Immature natural killer cell (primary cell): Measurements from ENCODE around the gene NRXN3. TPM values are rescaled to one million over a fixed set of nuclear protein-coding genes. Genes with fewer than 3 reads are reported as not detected.

Experiments
- DNase-seq, 3 donors: peaks; one replicate each; pipeline ENCODE4 v3.0.0; 2022; ENCODE audit warnings: mixed read lengths in 1 of 3
- H3K27ac Mint-ChIP-seq, 6 donors: one replicate each; pipeline ENCODE4 v1.8.0; 2020; ENCODE audit warnings: mixed read lengths in 6 of 6, mild to moderate bottlenecking in 5 of 6, inconsistent platforms in 4 of 6, moderate library complexity in 3 of 6
- H3K27me3 Mint-ChIP-seq, 3 donors: one replicate each; pipeline ENCODE4 v1.8.0; 2020 to 2021; ENCODE audit warnings: low read depth in 3 of 3, mild to moderate bottlenecking in 3 of 3, mixed read lengths in 3 of 3, moderate library complexity in 3 of 3, inconsistent platforms in 1 of 3
- H3K36me3 Mint-ChIP-seq, 3 donors: one replicate each; pipeline ENCODE4 v1.8.0; 2020; ENCODE audit warnings: mixed read lengths in 3 of 3, inconsistent platforms in 2 of 3, mild to moderate bottlenecking in 2 of 3
- H3K4me1 Mint-ChIP-seq, 2 donors: one replicate each; pipeline ENCODE4 v1.8.0; 2020; ENCODE audit warnings: inconsistent platforms in 2 of 2, mild to moderate bottlenecking in 2 of 2, mixed read lengths in 2 of 2, moderate library complexity in 1 of 2
- H3K4me3 Mint-ChIP-seq, 5 donors: one replicate each; pipeline ENCODE4 v1.8.0; 2020; ENCODE audit warnings: mild to moderate bottlenecking in 5 of 5, mixed read lengths in 5 of 5, inconsistent platforms in 3 of 5, moderate library complexity in 3 of 5
- H3K9me3 Mint-ChIP-seq, 6 donors: one replicate each; pipeline ENCODE4 v1.8.0; 2020; ENCODE audit warnings: mild to moderate bottlenecking in 6 of 6, mixed read lengths in 6 of 6, inconsistent platforms in 4 of 6, moderate library complexity in 3 of 6
- polyA plus RNA-seq, 3 donors: library from polyadenylated mRNA; unstranded; fragments of 300-500 nt; fragmentation: Illumina TruSeq; gene quantifications; one replicate each; pipeline ENCODE4 v1.2.3, GENCODE V29; 2021

The NRXN3 gene
- polyA plus RNA-seq, 3 donors from 2014 or later, result not detected

DNA sequence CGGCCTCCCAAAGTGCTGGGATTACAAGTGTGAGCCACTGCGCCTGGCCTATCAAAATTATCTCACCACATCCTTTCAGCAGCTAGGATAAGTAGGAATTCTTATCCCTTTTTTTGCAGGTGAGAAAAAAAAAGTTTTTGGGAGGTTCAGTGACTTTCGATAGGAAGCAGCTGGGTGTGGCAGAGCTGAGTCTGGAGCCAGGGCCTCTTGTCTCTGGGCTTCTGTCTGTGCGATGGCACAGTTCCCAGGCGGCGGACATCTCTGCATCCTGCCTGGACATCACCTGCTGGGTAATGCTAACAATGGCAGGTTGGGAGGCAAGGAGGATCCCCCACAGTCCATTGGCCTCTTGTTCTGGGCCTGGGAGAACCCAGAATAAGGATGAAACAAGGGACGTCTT is 12.5 kb downstream of the NRXN3 start:
- Mint-ChIP-seq H3K4me3 (no peak overlapping the region), H3K27ac (no peak overlapping the region), H3K9me3 (peaks cover 0 to 3% (median 0%) of the 10 kb centered on the region in 6 donors), H3K4me1 (no peaks in the 10 kb centered on the region), H3K36me3 (no peaks in the 10 kb centered on the region), H3K27me3 (peaks cover 0 to 9% (median 7%) of the 10 kb centered on the region in 3 donors)
- DNase-seq, result no peak

DNA sequence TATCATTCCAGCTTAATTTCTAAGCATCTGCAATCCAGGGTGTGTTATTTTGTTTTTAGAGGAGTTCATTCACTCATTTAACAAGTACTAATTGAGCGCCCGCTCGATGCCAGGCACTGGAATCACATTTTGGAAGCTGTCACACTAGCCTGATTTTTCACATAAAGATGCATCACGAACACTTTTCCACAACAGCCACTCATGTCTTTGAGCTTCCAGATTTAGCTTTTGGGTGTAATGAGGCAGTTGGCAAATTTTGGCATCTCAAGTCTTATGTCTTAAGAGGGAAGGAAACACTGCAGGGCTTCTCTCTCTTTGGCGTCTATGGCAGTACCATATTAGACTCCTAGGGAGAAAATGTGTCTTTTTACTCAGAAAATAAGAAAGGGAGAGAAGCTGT is 14.0 kb downstream of the NRXN3 start:
- Mint-ChIP-seq H3K27ac (no peak overlapping the region), H3K27me3 (peaks cover 0 to 7% (median 7%) of the 10 kb centered on the region in 3 donors), H3K9me3 (peaks cover 0 to 5% (median 0%) of the 10 kb centered on the region in 6 donors), H3K4me1 (no peaks in the 10 kb centered on the region), H3K36me3 (no peaks in the 10 kb centered on the region), H3K4me3 (no peak overlapping the region)
- no peak for DNase-seq

DNA sequence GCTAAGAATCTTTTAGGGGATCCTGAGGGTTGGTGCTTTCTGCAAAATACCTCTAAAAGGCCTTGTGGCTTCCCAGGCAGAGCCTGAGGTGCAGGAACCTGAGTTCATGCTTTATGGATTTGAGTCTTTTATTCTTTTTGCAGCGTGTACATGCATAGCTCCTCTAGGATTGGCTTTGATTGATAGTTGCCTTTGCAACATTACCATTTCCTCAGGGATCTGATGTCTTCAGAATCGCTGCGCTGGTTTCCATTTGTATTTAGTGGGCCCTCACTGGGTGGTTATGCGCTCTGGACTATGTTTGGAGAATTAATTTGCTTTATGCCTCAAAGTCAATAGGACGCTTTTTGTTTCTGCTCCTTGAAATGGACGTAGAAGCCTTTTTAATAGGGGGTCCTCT is 16.1 kb downstream of the NRXN3 start:
- peaks cover 1 to 7% (median 7%) of the 10 kb centered on the region in 3 donors for H3K27me3 Mint-ChIP-seq
- no peaks in the 10 kb centered on the region for H3K4me1 Mint-ChIP-seq
- DNase-seq, result no peak
- H3K27ac Mint-ChIP-seq, result no peak overlapping the region
- peaks cover 0 to 8% (median 0%) of the 10 kb centered on the region in 6 donors for H3K9me3 Mint-ChIP-seq
- no peaks in the 10 kb centered on the region for H3K36me3 Mint-ChIP-seq
- no peak overlapping the region for H3K4me3 Mint-ChIP-seq

DNA sequence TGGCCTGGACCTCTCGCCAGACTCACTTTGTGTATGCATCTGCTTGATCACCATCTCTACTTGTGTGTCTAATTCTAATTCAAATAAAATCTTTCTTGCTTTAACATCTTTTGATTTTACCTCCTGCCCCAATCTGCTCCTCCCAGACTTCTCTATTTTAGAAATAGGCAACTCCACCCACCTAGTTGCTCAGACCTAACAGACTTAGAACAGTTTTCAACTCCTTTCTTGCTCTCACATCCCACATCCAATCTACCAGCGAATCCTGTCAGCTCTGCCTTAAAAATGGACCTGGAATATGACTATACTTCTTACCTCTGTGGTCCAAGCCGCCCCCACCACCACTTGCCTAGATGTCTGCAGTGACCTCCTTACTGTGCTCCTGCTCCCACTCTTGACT is 18.7 kb downstream of the NRXN3 start:
- Mint-ChIP-seq H3K4me1 (no peaks in the 10 kb centered on the region), H3K27me3 (peaks cover 1 to 9% (median 4%) of the 10 kb centered on the region in 3 donors), H3K27ac (no peak overlapping the region), H3K9me3 (peaks cover 0 to 8% (median 0%) of the 10 kb centered on the region in 6 donors), H3K4me3 (no peak overlapping the region), H3K36me3 (no peaks in the 10 kb centered on the region)
- no peak for DNase-seq

DNA sequence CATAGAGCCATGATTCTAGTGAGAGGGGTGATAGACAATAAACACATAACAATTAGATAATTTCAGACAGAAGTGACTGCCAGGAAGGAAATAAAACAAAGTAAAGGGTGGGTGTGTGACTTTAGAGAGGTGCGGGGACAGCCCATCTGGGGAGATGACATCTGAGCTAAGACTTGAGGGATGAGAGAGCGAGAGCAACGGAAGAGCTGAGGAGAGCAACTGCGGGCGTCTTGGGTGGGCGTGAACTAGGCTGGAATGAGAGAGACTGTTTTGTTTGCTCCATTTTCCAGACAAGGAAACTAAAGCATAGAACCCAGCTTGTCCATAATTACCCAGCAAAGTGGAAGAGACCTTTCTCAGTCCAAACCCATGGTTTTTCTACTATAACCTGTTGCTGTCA is 25.3 kb downstream of the NRXN3 start:
- H3K27me3 Mint-ChIP-seq, result peaks cover 0 to 5% (median 4%) of the 10 kb centered on the region in 3 donors
- no peaks in the 10 kb centered on the region for H3K36me3 Mint-ChIP-seq
- no peak overlapping the region for H3K27ac Mint-ChIP-seq
- H3K9me3 Mint-ChIP-seq, result peaks cover 0 to 1% (median 0%) of the 10 kb centered on the region in 6 donors
- H3K4me1 Mint-ChIP-seq, result no peaks in the 10 kb centered on the region
- DNase-seq, result no peak
- H3K4me3 Mint-ChIP-seq, result no peak overlapping the region

DNA sequence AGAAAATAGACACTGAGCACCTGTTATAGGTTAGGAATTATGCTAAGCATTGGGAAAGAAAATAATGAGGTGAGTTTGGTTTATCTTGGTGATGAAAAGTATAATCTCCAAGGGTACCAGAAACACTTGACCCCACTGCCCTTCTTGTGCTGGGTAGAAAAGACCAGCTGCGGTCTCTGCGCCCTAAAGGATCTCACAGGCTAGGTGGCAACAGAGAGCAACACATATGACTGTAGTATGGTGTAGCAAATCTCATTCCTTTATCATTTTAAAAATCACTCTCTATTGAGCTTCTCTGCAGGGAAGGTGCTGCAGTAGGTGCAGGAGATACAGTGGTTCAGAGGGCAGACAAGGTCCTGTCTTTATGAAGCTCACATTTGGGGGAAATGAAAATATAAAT is 26.1 kb downstream of the NRXN3 start:
- H3K27ac Mint-ChIP-seq, result no peak overlapping the region
- peaks cover 0 to 5% (median 2%) of the 10 kb centered on the region in 3 donors for H3K27me3 Mint-ChIP-seq
- peaks cover 0 to 1% (median 0%) of the 10 kb centered on the region in 6 donors for H3K9me3 Mint-ChIP-seq
- H3K4me1 Mint-ChIP-seq, result peaks cover under 1 to 1% of the 10 kb centered on the region in 2 donors
- no peak overlapping the region for H3K4me3 Mint-ChIP-seq
- DNase-seq, result no peak
- no peaks in the 10 kb centered on the region for H3K36me3 Mint-ChIP-seq

DNA sequence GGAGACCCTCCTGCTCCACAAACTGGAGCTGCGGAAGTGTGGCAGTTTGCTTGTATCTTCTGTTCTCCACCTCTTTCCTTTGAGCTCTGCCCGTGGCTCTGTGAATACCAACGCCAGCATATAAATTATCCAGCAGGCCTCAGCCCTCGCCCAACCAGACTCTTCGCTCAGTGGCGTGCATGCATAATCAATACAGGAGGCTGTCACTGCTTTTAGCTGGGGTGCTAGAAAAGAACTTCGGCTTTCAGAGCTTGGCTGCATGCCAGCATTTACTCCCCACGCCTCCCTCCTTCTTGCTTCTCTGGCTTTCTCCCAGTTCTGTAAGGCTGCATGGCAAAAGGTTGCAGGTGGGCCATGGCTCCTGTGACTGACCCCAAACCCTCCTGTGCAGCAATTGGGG is 26.9 kb downstream of the NRXN3 start:
- no peak for DNase-seq
- Mint-ChIP-seq H3K4me1 (peaks cover 8 to 9% of the 10 kb centered on the region in 2 donors), H3K36me3 (no peaks in the 10 kb centered on the region), H3K9me3 (peaks cover 0 to 1% (median 0%) of the 10 kb centered on the region in 6 donors), H3K27me3 (peaks cover under 1 to 4% (median 2%) of the 10 kb centered on the region in 3 donors), H3K4me3 (no peak overlapping the region), H3K27ac (no peak overlapping the region)

DNA sequence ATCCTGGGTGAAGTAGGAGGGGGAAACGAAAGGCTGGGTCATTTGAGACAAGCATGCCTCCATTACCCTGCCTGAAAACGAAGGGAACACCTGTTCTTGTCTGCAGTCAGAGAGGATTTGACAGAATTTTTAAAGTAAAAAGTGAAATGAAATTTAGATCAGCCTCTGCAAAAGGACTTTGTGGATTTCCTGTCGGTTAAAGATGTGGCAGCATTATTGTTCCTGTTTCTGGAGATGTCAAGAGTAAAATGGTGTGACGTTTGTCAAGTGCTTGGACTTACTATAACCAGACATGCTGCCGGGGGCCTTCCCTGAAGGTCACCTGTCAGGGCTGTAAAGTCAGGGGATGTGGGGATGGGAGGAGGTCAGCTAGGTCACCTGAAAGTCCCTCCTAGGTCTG is 32.0 kb downstream of the NRXN3 start:
- H3K36me3 Mint-ChIP-seq, result no peaks in the 10 kb centered on the region
- H3K9me3 Mint-ChIP-seq, result no peaks in the 10 kb centered on the region
- H3K27me3 Mint-ChIP-seq, result peaks cover 0 to 3% (median 2%) of the 10 kb centered on the region in 3 donors
- peak overlapping the region in 2 of 5 donors; percentile 14 to 24 for H3K4me3 Mint-ChIP-seq
- no peak overlapping the region for H3K27ac Mint-ChIP-seq
- DNase-seq, result no peak
- H3K4me1 Mint-ChIP-seq, result peaks cover 17 to 28% of the 10 kb centered on the region in 2 donors

DNA sequence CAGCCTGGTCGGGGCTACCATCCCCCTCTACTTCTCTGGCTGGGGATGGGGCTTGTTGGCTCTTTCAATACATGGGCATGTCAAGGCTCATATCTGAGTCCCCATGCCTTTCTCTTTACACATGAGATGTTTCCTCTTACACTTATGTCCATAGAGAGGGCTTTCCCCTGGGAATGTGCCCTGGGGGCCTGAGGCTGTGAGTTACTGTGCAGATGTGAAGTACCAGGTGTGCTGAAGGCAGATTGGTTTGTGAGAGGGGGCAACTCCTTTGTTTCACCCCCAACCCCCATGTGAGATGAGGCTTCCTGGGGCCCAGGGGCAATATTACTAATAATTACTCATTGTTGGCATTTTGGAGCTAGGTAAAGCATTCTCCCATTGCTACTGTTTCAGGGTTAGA is 32.8 kb downstream of the NRXN3 start:
- Mint-ChIP-seq H3K27me3 (peaks cover 0 to 3% (median 2%) of the 10 kb centered on the region in 3 donors), H3K9me3 (no peaks in the 10 kb centered on the region), H3K36me3 (no peaks in the 10 kb centered on the region), H3K4me1 (peaks cover 17 to 28% of the 10 kb centered on the region in 2 donors), H3K27ac (no peak overlapping the region), H3K4me3 (no peak overlapping the region)
- DNase-seq, result no peak

DNA sequence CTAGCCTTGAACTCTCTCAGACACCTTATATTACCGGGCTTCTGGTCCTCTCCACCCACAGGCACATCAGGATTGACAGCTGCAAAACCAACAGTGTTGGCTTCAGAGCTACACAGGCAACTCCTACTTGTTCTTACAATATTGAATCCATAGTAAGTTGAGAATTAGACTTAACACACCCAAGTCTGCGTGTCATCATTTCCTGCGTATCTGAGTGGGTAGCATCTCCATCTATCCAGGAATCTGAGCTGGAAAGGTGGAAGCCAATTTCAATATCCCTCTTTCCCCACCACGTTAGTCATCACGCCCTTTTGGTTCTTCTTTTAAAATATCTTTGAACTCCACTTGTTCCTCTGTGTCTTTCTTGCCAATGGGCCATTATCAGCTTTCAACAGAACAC is 37.2 kb downstream of the NRXN3 start:
- no peak overlapping the region for H3K27ac Mint-ChIP-seq

DNA sequence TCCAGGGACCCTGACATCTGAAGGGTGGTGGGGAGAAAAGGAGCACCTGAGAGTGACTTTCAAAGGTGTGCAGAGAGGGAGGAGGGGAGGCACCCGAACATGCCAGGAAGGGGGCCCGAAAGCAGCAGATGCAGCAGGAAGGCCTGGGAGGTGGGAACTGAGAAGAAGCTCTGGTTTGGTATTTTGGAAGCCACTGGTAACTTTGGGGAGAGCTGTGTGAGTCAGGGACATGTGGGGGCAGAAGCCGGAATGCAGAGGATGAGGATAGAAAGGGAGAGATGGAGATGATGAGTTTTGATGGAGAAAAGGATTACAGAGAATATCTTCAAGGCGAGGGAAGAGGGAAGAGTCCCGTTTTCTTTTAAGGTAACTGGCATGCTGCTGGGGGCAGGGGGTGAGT is 50.1 kb downstream of the NRXN3 start:
- no peaks in the 10 kb centered on the region for H3K36me3 Mint-ChIP-seq

More for the DNA sequence above, 37.2 kb downstream of the NRXN3 start:
- Mint-ChIP-seq H3K9me3 (peaks cover 0 to 22% (median 2%) of the 10 kb centered on the region in 6 donors), H3K4me3 (no peak overlapping the region), H3K4me1 (peaks cover 5 to 16% of the 10 kb centered on the region in 2 donors), H3K27me3 (peaks cover 0 to 2% (median 0%) of the 10 kb centered on the region in 3 donors), H3K36me3 (peaks cover 0 to 4% (median 0%) of the 10 kb centered on the region in 3 donors)
- DNase-seq, result no peak

DNA sequence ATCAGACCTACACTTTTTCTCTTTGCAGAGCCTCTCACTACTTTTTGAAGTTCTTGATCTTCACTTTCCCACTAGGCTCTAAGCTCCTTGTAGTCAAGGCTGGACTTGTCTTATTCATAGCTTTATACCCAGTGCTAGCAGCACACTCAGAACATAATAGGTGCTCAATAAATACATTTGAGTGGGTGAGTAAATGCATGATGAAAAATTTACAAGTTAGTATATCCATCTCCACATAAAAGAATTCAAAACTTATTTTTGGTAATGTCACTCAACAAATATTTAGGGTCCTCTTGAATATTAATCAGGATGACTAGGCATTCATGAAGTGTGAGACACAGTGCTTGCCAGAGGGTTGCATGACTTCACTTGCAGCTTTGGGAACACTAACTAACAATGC is 52.6 kb downstream of the NRXN3 start:
- H3K9me3 Mint-ChIP-seq, result peaks cover 0 to 4% (median 0%) of the 10 kb centered on the region in 6 donors
- H3K27ac Mint-ChIP-seq, result no peak overlapping the region
- no peak overlapping the region for H3K4me3 Mint-ChIP-seq
- no peak for DNase-seq
- no peaks in the 10 kb centered on the region for H3K4me1 Mint-ChIP-seq
- no peaks in the 10 kb centered on the region for H3K36me3 Mint-ChIP-seq
- peaks cover 0 to 2% (median 1%) of the 10 kb centered on the region in 3 donors for H3K27me3 Mint-ChIP-seq

More for the DNA sequence above, 50.1 kb downstream of the NRXN3 start:
- Mint-ChIP-seq H3K27me3 (no peaks in the 10 kb centered on the region), H3K4me3 (no peak overlapping the region), H3K9me3 (no peaks in the 10 kb centered on the region), H3K27ac (no peak overlapping the region), H3K4me1 (no peaks in the 10 kb centered on the region)
- DNase-seq, result no peak

DNA sequence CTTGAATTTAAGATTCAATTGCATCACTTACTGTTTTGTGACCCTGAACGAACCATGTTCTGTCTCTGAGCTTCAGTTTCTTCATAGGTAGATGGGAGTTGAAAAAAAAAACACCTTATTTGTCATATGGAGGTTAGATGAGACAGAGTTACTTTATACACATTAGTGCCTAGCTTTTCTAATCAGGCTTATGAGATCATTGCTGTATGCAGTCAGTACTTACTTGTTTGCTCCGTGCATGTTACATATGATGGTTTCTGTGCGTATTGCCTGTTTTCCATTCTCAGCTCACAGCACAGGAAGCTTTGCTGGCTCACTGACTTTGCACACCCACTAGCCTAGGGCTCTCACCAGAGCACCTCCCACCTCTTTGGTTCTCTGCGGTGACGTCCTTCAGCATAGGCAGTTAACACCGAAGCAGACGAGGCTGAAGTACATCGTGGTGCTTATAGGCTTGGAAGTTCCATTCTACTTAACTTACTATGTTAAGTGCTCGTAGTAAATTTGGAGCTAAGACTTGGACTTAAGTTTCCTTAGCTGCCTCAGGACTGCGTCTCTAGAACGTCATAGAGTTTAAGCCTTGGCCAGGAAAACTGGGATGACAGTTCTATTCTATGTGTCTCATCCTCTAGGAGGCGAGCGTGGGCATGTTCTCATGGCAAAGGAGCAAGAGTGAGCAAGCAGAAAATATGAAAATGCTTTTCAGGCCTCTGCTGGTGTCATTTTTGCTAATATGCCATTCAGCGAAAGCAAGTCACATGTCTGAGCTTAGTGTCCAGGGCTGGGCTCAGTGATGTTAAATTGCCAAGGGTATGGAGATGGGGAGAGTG is 57.3 kb downstream of the NRXN3 start:
- Mint-ChIP-seq H3K4me1 (no peaks in the 10 kb centered on the region), H3K9me3 (peaks cover 0 to 4% (median 0%) of the 10 kb centered on the region in 6 donors), H3K4me3 (no peak overlapping the region)

DNA sequence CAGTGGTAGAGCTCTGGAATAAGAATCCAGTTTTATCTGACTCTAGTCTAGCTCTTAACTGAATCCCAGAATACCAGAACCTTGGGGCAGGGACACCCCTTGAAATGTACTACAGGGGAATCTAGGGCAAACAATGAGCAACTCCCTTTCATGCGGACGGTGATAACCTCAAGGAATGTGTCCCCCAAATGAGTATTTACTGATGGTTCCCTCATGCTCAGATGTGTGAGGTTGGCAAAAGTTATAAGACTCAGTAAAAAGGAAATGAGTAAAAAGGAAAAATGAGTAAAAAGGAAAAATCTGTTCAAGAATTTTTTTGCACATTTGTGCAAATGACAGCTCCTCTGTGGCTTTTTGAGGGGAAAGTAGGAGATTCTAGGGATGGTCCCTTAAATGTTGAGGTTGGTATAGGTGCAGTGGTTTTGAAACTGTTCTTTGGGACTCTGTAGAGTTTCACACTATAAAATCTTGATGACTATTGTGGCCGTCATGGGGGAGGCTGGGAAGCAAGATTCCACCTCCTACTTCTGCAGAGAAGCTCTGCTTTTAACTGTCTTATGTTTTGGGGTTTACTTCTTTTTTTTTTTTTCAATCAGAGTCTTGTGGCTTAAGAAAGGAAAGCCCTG is 58.6 kb downstream of the NRXN3 start:
- H3K27me3 Mint-ChIP-seq, result peaks cover 0 to 6% (median 1%) of the 10 kb centered on the region in 3 donors
- H3K4me1 Mint-ChIP-seq, result no peaks in the 10 kb centered on the region
- H3K4me3 Mint-ChIP-seq, result no peak overlapping the region
- peaks cover 0 to 4% (median 0%) of the 10 kb centered on the region in 6 donors for H3K9me3 Mint-ChIP-seq
- no peak overlapping the region for H3K27ac Mint-ChIP-seq
- H3K36me3 Mint-ChIP-seq, result no peaks in the 10 kb centered on the region
- DNase-seq, result no peak

More for the DNA sequence above, 57.3 kb downstream of the NRXN3 start:
- DNase-seq, result no peak
- Mint-ChIP-seq H3K27me3 (peaks cover 0 to 6% (median 1%) of the 10 kb centered on the region in 3 donors), H3K36me3 (no peaks in the 10 kb centered on the region), H3K27ac (no peak overlapping the region)
